Fibroblast of villous mesenchyme (primary cell): ENCODE results near the gene YWHAQ. TPM values are rescaled to one million over a fixed set of nuclear protein-coding genes. Genes with fewer than 3 reads are reported as not detected.

Experiments
- DNase-seq: peaks from one replicate; pipeline ENCODE4 v3.0.0-alpha.2; 2010; ENCODE audit warnings: low read depth
- H3K4me3 ChIP-seq: 2 replicates; pipeline ENCODE4 v1.5.1; 2011; ENCODE audit warnings: low read depth, mild to moderate bottlenecking, low read length
- small RNA-seq: library from RNA; depleted of rRNA; stranded (forward); fragments of <200 nt; gene quantifications from one replicate; pipeline ENCODE3, GENCODE V24; 2012
- total RNA-seq: library from RNA; depleted of rRNA; stranded (reverse); fragments of >200 nt; gene quantifications from 2 replicates; pipeline ENCODE4 v1.2.3, GENCODE V29; 2012
- TF ChIP-seq, protein P1 (sequence below): IDR thresholded peaks from 2 replicates; pipeline ENCODE4 v1.5.1; 2012; ENCODE audit warnings: low read depth, mild to moderate bottlenecking, low read length; ENCODE audit not compliant: insufficient read depth

YWHAQ gene
- total RNA-seq, 1 donor = 283 TPM

DNA sequence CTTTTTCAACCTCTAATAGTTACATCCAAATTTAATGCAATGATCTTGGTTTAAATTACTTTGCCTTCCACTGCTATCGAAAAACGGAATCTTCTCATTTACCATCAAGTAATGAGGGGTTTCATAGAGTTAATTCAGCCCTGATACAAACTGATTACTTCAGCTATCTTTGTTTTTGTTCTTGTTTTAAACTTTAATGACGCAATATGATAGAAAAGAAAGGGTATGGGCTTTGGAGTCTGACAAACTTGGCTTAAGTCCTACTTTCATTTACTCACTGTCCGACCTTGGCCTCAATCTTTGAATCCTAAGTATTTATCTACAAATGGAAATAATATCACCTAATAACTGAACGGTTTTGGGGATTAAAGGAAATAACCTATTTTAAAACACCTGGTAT is 91.3 kb downstream of the YWHAQ start:
- TF ChIP-seq, protein P1, sequence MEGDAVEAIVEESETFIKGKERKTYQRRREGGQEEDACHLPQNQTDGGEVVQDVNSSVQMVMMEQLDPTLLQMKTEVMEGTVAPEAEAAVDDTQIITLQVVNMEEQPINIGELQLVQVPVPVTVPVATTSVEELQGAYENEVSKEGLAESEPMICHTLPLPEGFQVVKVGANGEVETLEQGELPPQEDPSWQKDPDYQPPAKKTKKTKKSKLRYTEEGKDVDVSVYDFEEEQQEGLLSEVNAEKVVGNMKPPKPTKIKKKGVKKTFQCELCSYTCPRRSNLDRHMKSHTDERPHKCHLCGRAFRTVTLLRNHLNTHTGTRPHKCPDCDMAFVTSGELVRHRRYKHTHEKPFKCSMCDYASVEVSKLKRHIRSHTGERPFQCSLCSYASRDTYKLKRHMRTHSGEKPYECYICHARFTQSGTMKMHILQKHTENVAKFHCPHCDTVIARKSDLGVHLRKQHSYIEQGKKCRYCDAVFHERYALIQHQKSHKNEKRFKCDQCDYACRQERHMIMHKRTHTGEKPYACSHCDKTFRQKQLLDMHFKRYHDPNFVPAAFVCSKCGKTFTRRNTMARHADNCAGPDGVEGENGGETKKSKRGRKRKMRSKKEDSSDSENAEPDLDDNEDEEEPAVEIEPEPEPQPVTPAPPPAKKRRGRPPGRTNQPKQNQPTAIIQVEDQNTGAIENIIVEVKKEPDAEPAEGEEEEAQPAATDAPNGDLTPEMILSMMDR = no peak
- H3K4me3 ChIP-seq = peak overlapping the region; percentile 27
- peak; percentile 80 for DNase-seq

DNA sequence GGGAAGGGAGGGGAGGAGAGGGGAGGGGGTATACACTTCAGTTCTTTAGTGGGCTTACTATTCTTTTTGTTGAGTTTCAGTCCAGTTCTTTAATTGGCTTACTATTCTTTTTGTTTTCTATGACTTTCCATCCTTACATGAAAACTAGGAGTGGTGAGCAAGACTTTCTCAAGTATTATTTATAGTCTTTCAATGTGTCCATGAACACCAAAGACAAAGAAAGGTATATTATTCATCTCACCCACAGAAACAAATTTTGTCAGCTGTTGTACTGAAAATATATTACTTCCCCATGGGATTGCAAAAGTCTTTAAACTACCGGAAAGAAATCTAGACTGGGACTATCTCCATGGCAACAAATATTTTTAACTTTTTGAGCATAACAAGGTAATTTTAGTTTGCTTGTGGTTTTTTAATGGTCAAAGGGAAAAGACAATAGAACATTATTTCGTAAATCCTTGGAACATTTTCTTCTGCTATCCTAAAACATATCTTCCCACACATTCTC is 92.7 kb downstream of the YWHAQ start:
- H3K4me3 ChIP-seq = no peak overlapping the region
- peak; percentile 92 for DNase-seq
- TF ChIP-seq, protein P1 = no peak

DNA sequence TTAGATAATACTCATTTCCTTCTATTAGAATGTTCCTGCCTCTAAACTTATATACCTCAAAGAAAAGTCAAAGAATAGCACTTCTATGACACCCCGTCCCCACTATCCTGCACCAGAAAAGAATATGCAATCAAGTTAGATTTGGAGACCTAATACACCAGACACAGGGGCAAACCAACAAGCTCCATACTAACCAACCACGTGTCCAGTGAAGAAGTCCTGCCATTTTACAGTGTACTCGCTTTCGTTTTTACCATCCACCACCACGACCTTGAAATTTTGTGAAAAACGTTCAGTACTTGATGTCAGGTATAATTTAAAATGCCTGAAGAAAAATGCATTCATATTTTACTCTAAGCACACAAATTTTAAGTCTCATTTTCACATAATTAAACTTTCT is 94.3 kb downstream of the YWHAQ start:
- H3K4me3 ChIP-seq = no peak overlapping the region
- TF ChIP-seq, protein P1 = no peak
- DNase-seq = no peak

DNA sequence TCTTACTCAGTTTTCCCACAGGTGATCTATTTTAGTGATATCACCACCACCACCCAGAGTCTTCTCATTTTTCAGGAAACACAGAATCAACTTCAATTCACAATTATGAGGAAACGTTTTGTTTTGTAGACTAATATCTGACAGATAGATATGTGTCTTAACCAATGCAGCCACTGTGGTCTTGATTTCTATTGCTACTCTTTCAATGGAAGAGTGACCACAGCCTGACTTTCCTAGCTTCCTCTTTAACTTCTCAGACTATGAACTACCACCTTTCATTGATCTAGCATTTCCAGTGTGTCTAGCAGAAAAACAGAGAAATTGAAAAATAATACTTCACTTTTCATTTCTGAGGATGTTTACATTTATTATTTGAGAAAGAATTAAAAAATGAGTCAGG is 95.6 kb downstream of the YWHAQ start:
- H3K4me3 ChIP-seq = no peak overlapping the region
- no peak for DNase-seq
- TF ChIP-seq, protein P1 = no peak

Small RNA genes within 50 kb of the gene (small RNA-seq; reads per million reads assigned to genes)
- not detected for gene RF00019

Other genes starting within 250 kb of the YWHAQ start
- gene ITGB1BP1, start 207.5 kb downstream of the YWHAQ start, total RNA-seq = 25.8 and 33.2 TPM in 2 replicates
- gene CPSF3, start 207.3 kb downstream of the YWHAQ start, total RNA-seq = 41.9 and 68.2 TPM in 2 replicates
- gene IAH1, start 156.4 kb downstream of the YWHAQ start, total RNA-seq = 66.9 and 70.9 TPM in 2 replicates
- gene ADAM17, start 75.2 kb downstream of the YWHAQ start, total RNA-seq = 40.9 and 59.2 TPM in 2 replicates
- 29.8 and 39.3 TPM in 2 replicates for gene TAF1B, start 212.5 kb upstream of the YWHAQ start, total RNA-seq